Fibroblast of mammary gland (primary cell): Measurements from ENCODE around the gene GCNA.
A peak's percentile ranks its signal among the peaks of the same experiment; 100 is the strongest.

ENCODE experiments used
- DNase-seq: peaks from one replicate; pipeline ENCODE4 v3.0.0-alpha.2; 2010; ENCODE audit warnings: low read depth
- H3K4me3 ChIP-seq: 2 replicates; pipeline ENCODE4 v1.5.1; 2011; ENCODE audit warnings: low read depth, mild to moderate bottlenecking, low read length, moderate library complexity; ENCODE audit not compliant: control insufficient read depth
- CTCF ChIP-seq: conservative IDR thresholded peaks from 2 replicates; pipeline ENCODE4 v1.5.1; 2011; ENCODE audit warnings: low read depth, low read length, inconsistent platforms; ENCODE audit not compliant: control insufficient read depth, insufficient read depth

The GCNA gene

GRCh38 chrX:71652405-71652804 lies 74.2 kb downstream of the GCNA start:
- no peak overlapping the region for H3K4me3 ChIP-seq
- peak; percentile 65 for DNase-seq
- TF ChIP-seq CTCF, result peak; percentile 65

- no peak for DNase-seq
- H3K4me3 ChIP-seq, result no peak overlapping the region
- TF ChIP-seq CTCF, result no peak
These were observed 75.1 kb downstream of the GCNA start for GRCh38 chrX:71653344-71653743.

- no peak for TF ChIP-seq CTCF
- no peak overlapping the region for H3K4me3 ChIP-seq
- DNase-seq, result peak; percentile 33
These were observed 79.0 kb downstream of the GCNA start for GRCh38 chrX:71657267-71657666.

GRCh38 chrX:71659342-71659741 lies 81.1 kb downstream of the GCNA start:
- no peak for TF ChIP-seq CTCF
- H3K4me3 ChIP-seq, result no peak overlapping the region
- no peak for DNase-seq

- no peak overlapping the region for H3K4me3 ChIP-seq
- DNase-seq, result no peak
- TF ChIP-seq CTCF, result no peak
These were observed 81.7 kb downstream of the GCNA start for GRCh38 chrX:71659959-71660358.

GRCh38 chrX:71660562-71661416 lies 82.6 kb downstream of the GCNA start:
- H3K4me3 ChIP-seq, result no peak overlapping the region
- no peak for DNase-seq
- TF ChIP-seq CTCF, result no peak
